ENCODE measurements around the gene GGT7.
A peak's percentile ranks its signal among the peaks of the same experiment; 100 is the strongest.
"Not testable (repeated sequence)": the region's sequence is repeated elsewhere in the genome, so short reads cannot be mapped to it uniquely, and the experiment has no call there.

Gene GGT7

DNA sequence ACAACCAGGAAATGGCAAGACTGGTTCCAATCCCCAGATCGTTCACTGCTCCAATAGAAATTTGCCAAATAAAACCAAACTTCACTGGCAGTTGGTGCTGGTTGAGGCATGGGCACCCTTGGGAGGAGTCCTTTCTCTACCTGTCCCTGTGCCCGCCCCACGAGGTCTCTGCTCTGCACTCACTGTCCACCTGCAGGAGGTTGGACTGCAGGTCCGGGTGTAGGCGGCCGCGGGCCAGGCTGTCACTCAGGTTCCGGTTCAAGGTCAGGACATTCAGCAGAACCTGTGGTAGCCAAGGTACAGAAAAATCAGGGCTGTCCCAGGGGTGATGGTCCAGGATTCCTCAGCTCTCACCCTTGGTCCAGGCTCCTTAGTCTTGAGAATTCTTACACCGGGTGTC, 22.9 kb downstream of the GGT7 start:
- no peak for DNase-seq (ENCODE audit: low read depth in 2 of 2, low spot score in 1 of 2)

DNA sequence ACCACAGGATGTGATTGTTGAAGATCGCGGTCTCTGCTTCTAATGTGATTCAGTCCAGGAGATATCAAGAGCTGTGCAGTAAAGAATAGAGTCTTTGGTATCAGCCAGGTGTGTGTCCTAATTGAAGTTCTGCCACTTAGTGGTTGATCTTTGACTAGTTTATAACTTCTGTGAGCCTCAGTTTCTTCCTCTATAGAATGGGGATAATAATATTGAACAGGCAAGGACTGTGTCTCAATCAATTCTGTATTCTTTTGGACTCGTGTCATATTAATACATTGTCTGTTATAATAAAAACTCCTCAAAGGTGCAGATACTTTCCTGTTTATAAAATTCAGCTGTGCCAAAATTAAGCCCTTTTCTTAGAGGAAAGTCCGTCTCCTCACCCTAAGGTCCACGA, 24.1 kb downstream of the GGT7 start:
- DNase-seq (ENCODE audit: low read depth in 2 of 2, low spot score in 1 of 2) = no peak

DNA sequence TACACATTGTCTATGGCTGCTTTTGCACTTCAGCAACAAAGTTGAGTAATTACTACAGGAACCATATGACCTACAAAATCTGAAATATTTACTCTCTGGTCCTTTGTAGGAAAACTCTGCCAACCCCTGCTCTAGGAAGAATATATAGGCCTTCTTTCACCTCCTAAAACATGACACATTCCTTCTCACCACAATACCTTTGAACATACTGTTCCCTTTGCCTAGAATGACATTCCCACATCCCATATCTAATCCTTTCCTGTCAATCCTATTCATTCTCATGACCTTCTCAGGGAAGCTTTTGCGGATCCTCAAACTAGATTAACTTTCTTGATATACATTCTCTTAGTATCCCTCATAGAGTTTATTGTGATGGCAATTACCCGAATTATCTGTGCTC, 29.2 kb downstream of the GGT7 start:
- no peak for DNase-seq (ENCODE audit: low read depth in 2 of 2, low spot score in 1 of 2)

DNA sequence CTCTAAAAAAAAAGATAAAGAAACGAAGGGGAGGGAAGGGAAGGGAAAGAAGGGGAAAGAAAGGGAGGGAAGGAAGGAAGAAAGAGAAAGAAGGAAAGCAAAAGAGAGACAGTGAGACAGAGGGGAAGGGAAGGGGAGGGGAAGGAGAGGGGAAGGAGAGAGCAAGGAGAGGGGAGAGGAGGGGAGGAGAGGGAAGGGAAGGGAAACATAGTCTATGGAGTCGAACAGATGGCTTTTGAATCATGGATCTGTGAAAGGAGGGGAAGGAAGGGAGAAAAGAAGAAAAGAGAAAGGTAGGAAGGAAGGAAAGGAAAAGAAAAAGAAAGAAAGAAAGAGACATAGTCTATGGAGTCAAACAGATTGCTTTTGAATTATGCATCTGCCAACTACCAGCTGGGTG, 30.5 kb downstream of the GGT7 start:
- DNase-seq (ENCODE audit: low read depth in 2 of 2, low spot score in 1 of 2) = no peak

DNA sequence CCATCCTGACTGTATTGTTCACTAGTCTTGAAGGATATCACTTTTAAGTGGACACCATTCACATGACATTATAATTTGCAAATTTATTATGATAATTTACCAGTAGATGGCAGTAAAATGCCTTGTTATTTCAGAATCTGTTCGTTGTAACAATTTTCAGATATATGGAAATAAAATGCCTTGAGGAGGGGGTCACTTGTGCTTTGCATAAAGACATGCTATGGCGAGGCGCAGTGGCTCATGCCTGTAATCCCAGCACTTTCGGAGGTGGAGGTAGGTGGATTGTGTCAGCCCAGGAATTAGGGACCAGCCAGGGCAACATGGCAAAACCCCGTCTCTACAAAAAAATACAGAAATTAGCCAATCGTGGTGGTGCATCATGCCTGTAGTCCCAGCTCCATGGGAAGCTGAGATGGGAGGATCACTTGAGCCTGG, 38.2 kb downstream of the GGT7 start:
- DNase-seq (ENCODE audit: low read depth in 2 of 2, low spot score in 1 of 2) = no peak

DNA sequence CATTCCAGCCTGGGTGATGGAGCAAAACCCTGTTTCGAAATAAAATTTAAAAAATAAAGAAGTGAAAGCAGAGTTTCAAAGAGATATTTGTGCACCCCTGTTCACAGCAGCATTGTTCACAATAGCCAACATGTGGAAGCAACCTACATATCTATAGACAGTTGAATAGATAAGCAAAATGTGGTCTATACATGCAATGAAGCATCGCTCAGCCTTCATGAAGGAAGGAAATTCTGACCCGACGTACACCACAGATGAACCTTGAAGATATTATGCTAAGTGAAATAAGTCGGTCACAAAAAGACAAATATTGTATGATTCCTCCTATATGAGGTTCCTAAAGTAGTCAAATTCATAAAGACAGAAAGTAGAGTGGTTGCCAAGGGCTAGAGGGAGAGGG, 40.7 kb downstream of the GGT7 start:
- DNase-seq (ENCODE audit: low read depth in 2 of 2, low spot score in 1 of 2) = no peak

DNA sequence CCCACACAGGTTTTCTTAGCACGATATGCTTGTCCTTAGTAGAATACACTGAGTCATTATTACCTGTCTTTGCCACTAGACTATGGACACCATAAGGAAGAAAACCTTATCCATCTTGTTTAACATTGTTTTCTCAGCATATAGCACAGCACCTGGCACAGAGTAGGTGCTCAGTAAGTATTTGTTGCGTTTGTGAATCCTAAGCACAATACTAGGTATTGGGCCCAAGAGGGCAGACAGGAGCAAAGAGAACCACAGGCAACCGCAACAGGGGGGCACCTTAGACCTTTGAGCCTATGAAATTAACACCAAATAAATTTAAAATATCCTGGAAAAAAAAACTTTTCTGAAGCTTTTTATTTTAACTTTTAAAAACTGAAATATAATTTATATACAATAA, 43.5 kb downstream of the GGT7 start:
- DNase-seq (ENCODE audit: low read depth in 2 of 2, low spot score in 1 of 2) = no peak

DNA sequence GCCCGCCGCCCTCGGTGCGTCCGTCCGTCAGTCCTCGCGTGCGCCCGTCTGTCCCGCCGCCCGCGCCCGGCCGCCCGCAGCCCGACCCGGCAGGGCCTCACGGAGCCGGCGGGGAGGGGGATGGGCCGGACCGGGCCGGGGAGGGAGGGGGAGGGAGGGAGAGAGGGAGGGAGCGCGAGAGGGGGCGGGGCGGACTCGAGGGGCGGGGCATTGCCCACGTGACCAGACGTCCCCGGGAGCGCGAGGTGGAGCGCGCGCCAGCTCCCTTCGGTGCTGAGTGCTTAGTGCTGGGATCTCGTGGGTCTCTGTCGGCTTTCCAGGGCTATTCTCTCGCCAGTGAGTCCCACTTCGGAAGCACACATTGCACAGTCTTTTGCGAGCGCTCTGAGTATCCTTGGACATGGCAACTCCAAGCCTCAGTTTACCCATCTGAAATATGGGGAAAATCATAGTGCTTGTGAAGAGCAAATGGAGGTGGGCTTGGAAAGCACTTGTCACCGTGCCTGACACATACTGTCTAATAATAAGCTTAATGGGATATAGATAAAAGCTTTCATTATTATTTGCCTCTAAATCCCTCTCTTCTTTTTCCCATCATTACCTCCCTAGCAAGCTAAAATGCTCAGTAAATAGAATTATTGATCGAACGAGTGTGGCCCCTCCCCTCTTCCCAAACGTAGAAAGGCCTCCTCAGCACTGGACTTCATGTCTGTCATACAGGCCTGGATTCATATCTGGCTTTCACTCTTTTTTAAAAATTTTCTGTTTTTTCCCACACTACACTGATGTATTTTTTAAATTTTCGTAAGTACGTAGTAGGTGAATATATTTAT, 46.9 kb downstream of the GGT7 start, which contains the start of gene NCOA6:
NCOA6 (minus strand) TSS at position 122 of the 833 bp plus-strand sequence. CDS start 43,296 bp downstream, outside the sequence.
- peak; percentile 69 to 76 for DNase-seq (ENCODE audit: low read depth in 2 of 2, low spot score in 1 of 2)

DNA sequence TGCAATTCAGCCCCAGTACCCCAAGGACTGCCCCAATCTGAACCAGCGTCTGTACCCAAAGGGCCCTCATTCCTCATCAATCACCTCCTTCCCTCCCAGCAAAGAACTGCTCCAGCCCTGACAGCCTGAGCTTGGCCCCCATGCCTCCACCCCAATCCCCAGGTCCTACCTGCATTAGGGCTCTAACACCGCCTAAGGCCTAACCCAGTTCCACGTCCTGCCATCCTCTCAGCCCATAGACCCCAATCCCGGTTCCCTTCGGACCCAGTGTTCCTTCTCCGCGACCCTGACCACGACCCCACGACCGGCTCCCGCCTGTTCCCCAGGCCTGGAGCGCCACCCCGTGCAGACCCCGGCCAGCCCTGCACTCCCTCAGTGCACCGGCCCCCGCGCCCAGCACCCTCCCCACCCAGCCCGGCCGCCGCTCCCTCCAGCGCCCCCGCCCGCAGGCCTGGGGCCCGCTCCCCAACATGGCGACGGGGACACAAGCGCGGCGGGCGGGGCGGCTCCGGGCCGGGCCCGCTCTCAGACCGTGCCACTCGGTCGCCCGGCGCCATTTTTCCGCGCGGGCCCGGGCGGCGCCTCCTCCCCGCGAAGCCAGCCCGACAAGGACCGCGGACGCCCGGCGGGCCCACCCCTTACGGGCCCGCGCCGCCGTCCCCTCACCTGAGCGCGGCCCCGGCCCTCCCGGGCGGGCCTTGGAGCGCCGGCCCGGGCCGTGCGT, 47.7 kb downstream of the GGT7 start:
- DNase-seq (ENCODE audit: low read depth in 2 of 2, low spot score in 1 of 2) = peak; percentile 5 to 20

DNA sequence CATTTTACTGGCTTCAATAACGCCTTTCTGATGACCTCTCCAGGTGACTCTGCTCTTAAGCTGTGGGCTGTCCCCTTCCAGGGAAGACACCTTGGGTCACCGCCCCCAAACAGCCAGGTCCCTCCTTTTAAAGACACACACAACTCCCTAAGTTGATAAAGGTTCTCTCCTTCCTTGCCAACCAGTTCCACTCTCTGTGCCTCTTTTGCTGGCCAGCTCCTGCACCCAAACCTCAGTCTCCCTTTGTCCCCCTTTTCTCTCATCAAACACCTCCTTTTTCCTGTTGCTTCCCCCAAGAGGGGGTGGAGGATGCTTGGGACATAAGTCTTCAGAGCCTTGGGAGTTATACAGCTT, 48.2 kb downstream of the GGT7 start:
- DNase-seq (ENCODE audit: low read depth in 2 of 2, low spot score in 1 of 2) = peak; percentile 56 to 57

DNA sequence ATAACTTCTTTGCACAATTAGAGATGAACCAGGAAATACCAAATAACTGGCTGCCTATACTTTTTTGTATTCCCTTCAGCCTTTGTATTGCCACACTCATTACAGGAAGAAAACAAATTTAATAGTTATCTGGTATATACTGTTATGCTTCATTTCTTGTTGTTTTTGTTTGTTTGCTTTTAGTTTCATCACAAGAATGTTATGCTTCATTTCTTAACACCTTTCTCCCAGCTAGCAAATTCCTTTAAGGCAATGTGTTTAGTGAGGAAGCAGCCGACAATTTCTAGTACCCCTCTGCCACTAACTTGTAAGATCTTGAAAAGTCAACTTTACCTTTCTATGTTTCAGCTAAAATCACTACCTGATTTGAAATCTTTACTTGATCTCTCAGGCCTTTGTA, 48.6 kb downstream of the GGT7 start:
- DNase-seq (ENCODE audit: low read depth in 2 of 2, low spot score in 1 of 2) = no peak

DNA sequence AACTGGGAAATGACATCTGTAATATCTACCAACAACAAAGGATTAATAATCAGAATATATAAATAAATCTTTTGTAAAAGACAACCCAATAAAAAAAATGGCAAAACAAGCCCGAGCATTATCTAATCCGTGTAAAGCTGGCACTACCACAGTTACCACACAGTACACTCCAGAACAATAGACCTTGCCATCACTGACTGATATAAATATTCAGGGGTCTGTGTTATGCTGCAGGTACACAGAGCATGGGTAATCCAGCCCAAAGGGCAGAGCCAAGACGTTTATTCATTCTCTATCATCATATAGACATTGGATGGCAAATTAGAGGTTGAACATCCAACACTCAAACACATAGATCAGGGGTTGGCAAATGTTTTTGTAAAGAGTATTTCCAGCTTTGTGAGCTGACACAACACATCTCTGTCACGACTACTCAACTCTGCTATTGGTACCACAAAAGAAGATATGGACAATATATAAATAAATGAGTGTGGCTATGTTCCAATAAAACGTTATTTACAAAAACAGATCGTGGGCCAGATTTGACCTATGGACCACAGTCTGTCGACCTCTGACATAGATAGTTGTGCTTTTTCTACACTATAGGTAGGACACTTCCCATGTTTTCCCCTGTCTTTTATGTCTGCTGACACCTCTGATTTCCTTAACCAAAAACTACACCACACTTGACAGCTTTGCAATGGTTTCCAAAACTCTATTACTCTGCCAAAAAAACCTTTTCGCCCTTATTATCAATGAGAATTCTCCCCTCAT, 51.7 kb downstream of the GGT7 start:
- DNase-seq (ENCODE audit: low read depth in 2 of 2, low spot score in 1 of 2) = no peak

DNA sequence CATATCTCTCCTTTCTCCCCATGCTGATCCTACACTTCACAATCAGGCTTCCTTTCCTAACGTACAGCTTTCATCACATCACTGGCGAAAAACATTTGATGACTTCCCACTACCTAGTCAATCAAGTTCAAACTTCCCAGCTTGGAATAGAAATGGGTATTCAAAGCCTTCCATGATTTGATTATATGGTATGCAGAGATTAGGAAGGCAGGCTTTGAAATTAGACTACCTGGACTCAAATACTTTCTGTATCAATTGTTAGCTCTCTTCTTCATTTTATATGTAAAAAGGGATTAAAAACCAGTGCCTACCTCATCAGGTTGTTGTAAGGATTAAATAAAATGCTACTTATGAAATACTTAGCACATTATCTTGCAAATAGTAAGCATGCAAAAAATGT, 54.9 kb downstream of the GGT7 start:
- no peak for DNase-seq (ENCODE audit: low read depth in 2 of 2, low spot score in 1 of 2)

DNA sequence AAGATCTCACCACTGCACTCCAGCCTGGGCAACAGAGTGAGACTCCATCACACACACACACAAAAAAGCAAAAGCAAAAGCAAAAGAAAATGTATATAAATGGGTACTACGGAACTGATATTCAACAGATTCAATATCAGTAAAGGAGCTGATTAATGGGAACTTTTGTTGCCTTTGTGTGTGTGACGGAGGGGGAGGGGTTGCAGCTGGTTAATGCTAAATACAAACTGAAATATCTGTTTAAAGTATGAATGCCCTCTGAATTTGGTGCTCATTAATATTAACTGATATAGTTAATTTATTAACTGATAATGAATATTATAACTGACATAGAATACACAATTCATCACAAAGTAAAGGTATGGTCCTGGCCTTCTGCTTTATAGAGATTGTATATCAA, 55.6 kb downstream of the GGT7 start:
- no peak for DNase-seq (ENCODE audit: low read depth in 2 of 2, low spot score in 1 of 2)

DNA sequence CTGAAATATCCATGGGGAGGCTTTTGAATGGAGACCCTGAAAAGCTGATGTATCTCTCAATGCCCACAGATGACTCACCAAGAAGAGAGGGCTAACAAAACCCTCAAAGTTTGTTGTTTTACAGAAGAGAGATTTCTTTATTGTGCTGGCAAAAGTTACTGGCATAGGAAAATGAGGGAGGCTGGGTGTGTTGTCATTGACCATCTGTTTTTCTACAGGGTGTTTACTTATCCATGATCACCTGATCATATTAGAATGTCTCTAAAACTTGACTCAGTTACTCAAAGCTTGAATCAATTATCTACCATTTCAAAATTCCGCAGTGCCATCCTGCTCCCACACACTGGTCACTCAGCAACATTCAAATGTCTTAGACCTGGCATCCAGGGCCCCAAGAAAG, 57.0 kb downstream of the GGT7 start:
- no peak for DNase-seq (ENCODE audit: low read depth in 2 of 2, low spot score in 1 of 2)

DNA sequence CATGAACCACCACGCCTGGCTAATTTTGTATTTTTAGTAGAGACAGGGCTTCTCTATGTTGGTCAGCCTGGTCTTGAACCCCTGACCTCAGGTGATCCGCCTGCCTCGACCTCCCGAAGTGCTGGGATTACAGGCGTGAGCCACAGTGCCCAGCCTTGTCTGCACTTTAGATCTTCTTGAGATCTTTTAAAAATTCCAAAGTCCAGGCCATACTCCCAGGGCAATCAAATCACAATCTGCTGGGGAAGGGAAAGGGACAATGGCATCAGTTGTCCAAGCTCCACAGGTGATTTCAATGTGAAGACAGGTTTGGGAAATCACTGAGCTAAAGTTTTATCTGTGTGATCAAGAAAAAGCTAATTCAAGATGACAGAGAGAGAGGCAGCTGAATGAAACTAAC, 64.1 kb downstream of the GGT7 start:
- no peak for DNase-seq (ENCODE audit: low read depth in 2 of 2, low spot score in 1 of 2)

DNA sequence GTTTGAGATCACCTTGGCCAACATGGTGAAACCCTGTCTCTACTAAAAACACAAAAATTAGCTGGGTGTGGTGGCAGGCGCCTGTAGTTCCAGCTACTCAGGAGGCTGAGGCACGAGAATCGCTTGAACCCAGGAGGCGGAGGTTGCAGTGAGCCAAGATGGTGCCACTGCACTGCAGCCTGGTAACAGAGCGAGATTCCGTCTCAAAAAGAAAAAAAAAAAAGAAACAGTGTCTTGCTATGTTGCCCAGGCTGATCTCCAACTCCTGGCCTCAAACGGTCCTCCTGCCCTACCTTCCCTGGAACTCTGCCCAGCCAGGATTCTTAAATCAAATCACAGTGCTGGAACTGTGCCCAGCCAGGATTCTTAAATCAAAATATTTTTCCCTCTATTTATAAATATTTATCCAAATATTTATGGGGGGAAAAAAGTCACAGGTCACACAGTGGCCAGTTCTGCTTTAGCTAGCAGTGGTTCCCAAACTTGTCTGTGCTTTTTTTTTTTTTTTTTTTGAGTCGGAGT, 64.7 kb downstream of the GGT7 start:
- not testable (repeated sequence) for DNase-seq (ENCODE audit: low read depth in 2 of 2, low spot score in 1 of 2)

DNA sequence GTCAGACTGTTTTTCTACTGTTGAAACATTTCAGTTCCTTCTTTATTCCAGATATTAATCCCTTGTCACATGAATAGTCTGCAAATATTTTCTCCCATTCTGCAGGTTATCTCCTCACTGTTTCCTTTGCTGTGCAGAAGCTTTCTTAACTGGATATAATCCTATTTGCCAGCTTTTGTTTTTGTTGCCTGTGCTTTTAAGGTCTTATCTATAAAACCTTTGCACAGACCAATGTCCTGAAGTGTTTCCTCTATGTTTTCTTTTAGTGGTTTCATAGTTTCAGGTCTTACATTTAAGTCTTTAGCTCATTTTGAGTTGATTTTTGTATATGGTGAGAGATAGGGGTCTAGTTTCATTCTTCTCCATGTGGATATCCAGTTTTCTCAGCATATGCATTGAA, 66.4 kb downstream of the GGT7 start:
- no peak for DNase-seq (ENCODE audit: low read depth in 2 of 2, low spot score in 1 of 2)

DNA sequence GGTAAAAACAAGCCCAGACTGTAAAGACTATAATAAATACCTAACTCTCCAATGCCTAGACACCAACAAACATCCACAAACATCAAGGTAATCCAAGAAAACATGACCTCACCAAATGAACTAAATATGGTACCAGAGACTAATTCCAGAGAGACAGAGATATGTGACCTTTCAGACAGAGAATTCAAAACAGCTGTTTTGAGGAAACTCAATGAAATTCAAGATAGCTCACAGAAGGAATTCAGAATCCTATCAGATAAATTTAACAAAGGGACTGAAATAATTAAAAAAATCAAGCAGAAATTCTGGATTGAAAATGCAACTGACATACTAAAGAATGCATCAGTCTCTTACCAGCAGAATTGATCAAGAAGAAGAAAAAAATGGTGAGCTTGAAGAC, 73.8 kb downstream of the GGT7 start:
- no peak for DNase-seq (ENCODE audit: low read depth in 2 of 2, low spot score in 1 of 2)

DNA sequence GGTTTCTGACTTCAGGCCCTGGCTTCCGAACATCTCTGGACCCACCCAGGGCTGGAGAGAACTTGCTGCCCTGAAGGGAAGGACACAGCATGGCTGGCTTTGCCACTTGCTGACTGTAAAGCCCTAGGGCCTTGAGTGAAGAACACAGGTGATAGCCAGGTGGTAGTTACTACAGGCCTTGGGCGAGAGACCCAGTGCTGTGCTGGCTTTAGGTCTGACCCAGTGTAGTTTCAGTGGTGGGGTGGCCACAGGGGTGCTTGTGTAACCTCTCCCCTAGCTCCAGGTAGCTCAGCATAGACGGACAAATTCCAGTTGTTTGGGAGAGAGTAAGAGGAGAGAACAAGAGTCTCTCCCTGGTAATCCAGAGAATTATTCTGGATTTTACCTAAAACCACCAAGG, 74.3 kb downstream of the GGT7 start:
- DNase-seq (ENCODE audit: low read depth in 2 of 2, low spot score in 1 of 2) = no peak

All from stimulated activated CD8-positive, alpha-beta memory T cell treated with anti-CD3 and anti-CD28 coated beads, Interleukin-4, amount 100 ng/mL, for 4 hours (primary cell).